Immature natural killer cell (primary cell): ENCODE results near the gene DLG2. TPM values are rescaled to one million over a fixed set of nuclear protein-coding genes. Genes with fewer than 3 reads are reported as not detected.

Experiments used
- DNase-seq, 3 donors: peaks; one replicate each; pipeline ENCODE4 v3.0.0; 2022; ENCODE audit warnings: mixed read lengths in 1 of 3
- H3K27ac Mint-ChIP-seq, 6 donors: one replicate each; pipeline ENCODE4 v1.8.0; 2020; ENCODE audit warnings: mixed read lengths in 6 of 6, mild to moderate bottlenecking in 5 of 6, inconsistent platforms in 4 of 6, moderate library complexity in 3 of 6
- H3K27me3 Mint-ChIP-seq, 3 donors: one replicate each; pipeline ENCODE4 v1.8.0; 2020 to 2021; ENCODE audit warnings: low read depth in 3 of 3, mild to moderate bottlenecking in 3 of 3, mixed read lengths in 3 of 3, moderate library complexity in 3 of 3, inconsistent platforms in 1 of 3
- H3K36me3 Mint-ChIP-seq, 3 donors: one replicate each; pipeline ENCODE4 v1.8.0; 2020; ENCODE audit warnings: mixed read lengths in 3 of 3, inconsistent platforms in 2 of 3, mild to moderate bottlenecking in 2 of 3
- H3K4me1 Mint-ChIP-seq, 2 donors: one replicate each; pipeline ENCODE4 v1.8.0; 2020; ENCODE audit warnings: inconsistent platforms in 2 of 2, mild to moderate bottlenecking in 2 of 2, mixed read lengths in 2 of 2, moderate library complexity in 1 of 2
- H3K4me3 Mint-ChIP-seq, 5 donors: one replicate each; pipeline ENCODE4 v1.8.0; 2020; ENCODE audit warnings: mild to moderate bottlenecking in 5 of 5, mixed read lengths in 5 of 5, inconsistent platforms in 3 of 5, moderate library complexity in 3 of 5
- H3K9me3 Mint-ChIP-seq, 6 donors: one replicate each; pipeline ENCODE4 v1.8.0; 2020; ENCODE audit warnings: mild to moderate bottlenecking in 6 of 6, mixed read lengths in 6 of 6, inconsistent platforms in 4 of 6, moderate library complexity in 3 of 6
- polyA plus RNA-seq, 3 donors: library from polyadenylated mRNA; unstranded; fragments of 300-500 nt; fragmentation: Illumina TruSeq; gene quantifications; one replicate each; pipeline ENCODE4 v1.2.3, GENCODE V29; 2021

The DLG2 gene
- polyA plus RNA-seq, 3 donors from 2014 or later = 0.57 to 1.9 (median 1.2) TPM

GRCh38 chr11:84014539-84014938, 1612.6 kb downstream of the DLG2 start:
- Mint-ChIP-seq H3K9me3 (peaks cover 2 to 21% (median 9%) of the 10 kb centered on the region in 6 donors), H3K27ac (no peak overlapping the region), H3K27me3 (no peaks in the 10 kb centered on the region), H3K4me3 (no peak overlapping the region), H3K4me1 (no peaks in the 10 kb centered on the region), H3K36me3 (no peaks in the 10 kb centered on the region)
- DNase-seq = no peak

GRCh38 chr11:84012171-84012826, 1614.8 kb downstream of the DLG2 start:
- Mint-ChIP-seq H3K9me3 (peaks cover 2 to 16% (median 10%) of the 10 kb centered on the region in 6 donors), H3K4me1 (no peaks in the 10 kb centered on the region), H3K36me3 (no peaks in the 10 kb centered on the region), H3K27ac (no peak overlapping the region), H3K4me3 (no peak overlapping the region), H3K27me3 (peaks cover 0 to 4% (median 0%) of the 10 kb centered on the region in 3 donors)
- DNase-seq = no peak

- H3K36me3 Mint-ChIP-seq = peaks cover 0 to 3% (median 0%) of the 10 kb centered on the region in 3 donors
- no peak overlapping the region for H3K4me3 Mint-ChIP-seq
- H3K27me3 Mint-ChIP-seq = peaks cover 0 to 3% (median 0%) of the 10 kb centered on the region in 3 donors
- H3K9me3 Mint-ChIP-seq = peaks cover 23 to 70% (median 46%) of the 10 kb centered on the region in 6 donors
- H3K27ac Mint-ChIP-seq = no peak overlapping the region
- no peak for DNase-seq
- no peaks in the 10 kb centered on the region for H3K4me1 Mint-ChIP-seq
Observed at GRCh38 chr11:84003181-84003580, 1624.0 kb downstream of the DLG2 start.

- H3K9me3 Mint-ChIP-seq = peaks cover 14 to 64% (median 49%) of the 10 kb centered on the region in 6 donors
- DNase-seq = no peak
- H3K36me3 Mint-ChIP-seq = peaks cover 0 to 3% (median 0%) of the 10 kb centered on the region in 3 donors
Observed at GRCh38 chr11:83998921-83999320, 1628.2 kb downstream of the DLG2 start.

GRCh38 chr11:83990160-83990733, 1636.9 kb downstream of the DLG2 start:
- Mint-ChIP-seq H3K36me3 (no peaks in the 10 kb centered on the region), H3K27me3 (peaks cover 1 to 2% (median 1%) of the 10 kb centered on the region in 3 donors), H3K27ac (no peak overlapping the region), H3K9me3 (peaks cover 6 to 25% (median 14%) of the 10 kb centered on the region in 6 donors), H3K4me3 (no peak overlapping the region), H3K4me1 (no peaks in the 10 kb centered on the region)
- DNase-seq = no peak

More at GRCh38 chr11:83998921-83999320, 1628.2 kb downstream of the DLG2 start:
- H3K27ac Mint-ChIP-seq = no peak overlapping the region
- H3K27me3 Mint-ChIP-seq = peaks cover 2 to 3% (median 3%) of the 10 kb centered on the region in 3 donors
- no peaks in the 10 kb centered on the region for H3K4me1 Mint-ChIP-seq
- no peak overlapping the region for H3K4me3 Mint-ChIP-seq

- no peaks in the 10 kb centered on the region for H3K4me1 Mint-ChIP-seq
Observed at GRCh38 chr11:83982825-83983224, 1644.3 kb downstream of the DLG2 start.

GRCh38 chr11:83979593-83979992, 1647.6 kb downstream of the DLG2 start:
- no peaks in the 10 kb centered on the region for H3K36me3 Mint-ChIP-seq
- peaks cover 0 to 2% (median 0%) of the 10 kb centered on the region in 3 donors for H3K27me3 Mint-ChIP-seq
- no peak for DNase-seq
- no peak overlapping the region for H3K4me3 Mint-ChIP-seq
- no peaks in the 10 kb centered on the region for H3K4me1 Mint-ChIP-seq
- no peak overlapping the region for H3K27ac Mint-ChIP-seq
- peaks cover 0 to 24% (median 7%) of the 10 kb centered on the region in 6 donors for H3K9me3 Mint-ChIP-seq

More at GRCh38 chr11:83982825-83983224, 1644.3 kb downstream of the DLG2 start:
- H3K9me3 Mint-ChIP-seq = peaks cover 2 to 10% (median 5%) of the 10 kb centered on the region in 6 donors
- H3K4me3 Mint-ChIP-seq = no peak overlapping the region
- H3K36me3 Mint-ChIP-seq = no peaks in the 10 kb centered on the region
- no peak overlapping the region for H3K27ac Mint-ChIP-seq
- DNase-seq = no peak
- H3K27me3 Mint-ChIP-seq = no peaks in the 10 kb centered on the region

GRCh38 chr11:83978942-83979341, 1648.2 kb downstream of the DLG2 start:
- H3K36me3 Mint-ChIP-seq = no peaks in the 10 kb centered on the region
- no peak overlapping the region for H3K4me3 Mint-ChIP-seq
- peaks cover 0 to 2% (median 0%) of the 10 kb centered on the region in 3 donors for H3K27me3 Mint-ChIP-seq
- H3K9me3 Mint-ChIP-seq = peaks cover 0 to 25% (median 7%) of the 10 kb centered on the region in 6 donors
- H3K4me1 Mint-ChIP-seq = no peaks in the 10 kb centered on the region
- no peak for DNase-seq
- H3K27ac Mint-ChIP-seq = no peak overlapping the region

- H3K4me1 Mint-ChIP-seq = no peaks in the 10 kb centered on the region
- H3K4me3 Mint-ChIP-seq = no peak overlapping the region
- H3K27me3 Mint-ChIP-seq = peaks cover 0 to 2% (median 0%) of the 10 kb centered on the region in 3 donors
- no peak overlapping the region for H3K27ac Mint-ChIP-seq
- H3K36me3 Mint-ChIP-seq = no peaks in the 10 kb centered on the region
- no peak for DNase-seq
- H3K9me3 Mint-ChIP-seq = peaks cover 0 to 25% (median 7%) of the 10 kb centered on the region in 6 donors
Observed at GRCh38 chr11:83976086-83976485, 1651.1 kb downstream of the DLG2 start.

- no peak for DNase-seq
- Mint-ChIP-seq H3K9me3 (peaks cover 0 to 19% (median 8%) of the 10 kb centered on the region in 6 donors), H3K36me3 (no peaks in the 10 kb centered on the region), H3K4me3 (no peak overlapping the region), H3K4me1 (no peaks in the 10 kb centered on the region), H3K27me3 (peaks cover 0 to 2% (median 0%) of the 10 kb centered on the region in 3 donors), H3K27ac (no peak overlapping the region)
Observed at GRCh38 chr11:83972536-83972935, 1654.6 kb downstream of the DLG2 start.

GRCh38 chr11:83971063-83971462, 1656.1 kb downstream of the DLG2 start:
- no peak for DNase-seq
- Mint-ChIP-seq H3K27me3 (no peaks in the 10 kb centered on the region), H3K36me3 (no peaks in the 10 kb centered on the region), H3K4me3 (no peak overlapping the region), H3K27ac (no peak overlapping the region), H3K4me1 (no peaks in the 10 kb centered on the region), H3K9me3 (peaks cover 2 to 17% (median 6%) of the 10 kb centered on the region in 6 donors)

GRCh38 chr11:83970061-83970671, 1657.0 kb downstream of the DLG2 start:
- H3K27ac Mint-ChIP-seq = no peak overlapping the region
- no peaks in the 10 kb centered on the region for H3K4me1 Mint-ChIP-seq
- no peaks in the 10 kb centered on the region for H3K27me3 Mint-ChIP-seq
- DNase-seq = no peak
- peaks cover 0 to 17% (median 5%) of the 10 kb centered on the region in 6 donors for H3K9me3 Mint-ChIP-seq
- no peaks in the 10 kb centered on the region for H3K36me3 Mint-ChIP-seq
- H3K4me3 Mint-ChIP-seq = no peak overlapping the region

GRCh38 chr11:83957038-83957900, 1669.9 kb downstream of the DLG2 start:
- H3K27ac Mint-ChIP-seq = no peak overlapping the region
- H3K27me3 Mint-ChIP-seq = no peaks in the 10 kb centered on the region
- no peaks in the 10 kb centered on the region for H3K36me3 Mint-ChIP-seq
- H3K4me1 Mint-ChIP-seq = no peaks in the 10 kb centered on the region
- no peak for DNase-seq
- no peak overlapping the region for H3K4me3 Mint-ChIP-seq
- peaks cover 0 to 14% (median 6%) of the 10 kb centered on the region in 6 donors for H3K9me3 Mint-ChIP-seq
